Fibroblast of the aortic adventitia (primary cell): ENCODE results near the gene KCNQ2. TPM values are rescaled to one million over a fixed set of nuclear protein-coding genes. Genes with fewer than 3 reads are reported as not detected.

ENCODE experiments used
- DNase-seq: peaks from one replicate; pipeline ENCODE4 v3.0.0-alpha.2; 2010; ENCODE audit warnings: low read depth
- H3K4me3 ChIP-seq: 2 replicates; pipeline ENCODE4 v1.5.1; 2011; ENCODE audit warnings: low read depth, mild to moderate bottlenecking, control low read depth, low read length, moderate library complexity
- total RNA-seq: library from RNA; depleted of rRNA; stranded (reverse); fragments of >200 nt; gene quantifications from 2 replicates; pipeline ENCODE4 v1.2.3, GENCODE V29; 2012; ENCODE audit warnings: low replicate concordance
- TF ChIP-seq, protein P1 (sequence below): IDR thresholded peaks from 2 replicates; pipeline ENCODE4 v1.5.1; 2011; ENCODE audit warnings: mild to moderate bottlenecking, low read length, control low read depth, inconsistent platforms; ENCODE audit not compliant: insufficient read depth

Gene KCNQ2
- total RNA-seq, 1 donor = not detected

DNA sequence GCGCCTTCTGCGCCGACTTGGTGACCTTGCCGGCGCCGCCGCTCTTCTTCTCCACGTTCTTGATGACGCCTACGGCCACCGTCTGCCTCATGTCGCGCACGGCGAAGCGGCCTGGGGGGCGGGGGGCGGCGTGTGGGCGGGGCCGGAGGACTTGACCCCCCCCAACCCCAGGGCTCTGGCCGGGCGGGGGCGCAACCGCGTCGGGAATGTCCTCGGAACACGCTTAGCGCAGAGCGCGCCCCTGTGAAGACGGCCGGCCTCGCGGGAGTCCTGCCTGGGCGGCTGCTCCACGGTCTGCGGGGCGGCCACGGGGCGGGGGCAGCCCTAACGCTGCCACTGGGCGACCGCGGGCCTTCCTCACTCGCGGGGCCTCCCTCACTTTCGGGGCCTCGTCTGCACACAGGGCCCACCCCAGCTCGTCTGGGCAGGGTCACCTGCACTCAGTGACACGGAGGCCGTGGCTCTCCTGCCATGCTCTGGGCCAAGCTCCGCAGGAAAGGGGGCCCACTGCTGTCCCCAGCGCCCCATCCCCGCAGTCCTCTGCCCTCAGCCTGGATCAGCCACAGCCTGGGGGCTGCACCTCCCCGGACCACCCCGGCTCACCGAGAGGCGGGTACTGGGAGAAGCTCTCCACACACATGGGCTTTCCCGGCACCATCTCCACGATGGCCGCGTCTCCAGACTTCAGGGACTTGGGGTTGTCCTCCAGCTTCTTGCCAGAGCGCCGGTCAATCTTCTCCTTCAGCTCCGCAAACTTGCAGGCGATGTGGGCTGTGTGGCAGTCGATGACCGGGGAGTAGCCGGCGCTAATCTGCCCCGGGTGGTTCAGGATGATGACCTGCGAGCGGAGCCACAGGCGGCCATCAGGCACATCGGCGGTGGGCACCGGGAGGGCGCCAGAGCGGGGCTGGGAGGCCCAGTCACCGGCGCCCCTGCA, 16.1 kb upstream of the KCNQ2 start:
- no peak overlapping the region for H3K4me3 ChIP-seq
- TF ChIP-seq, protein P1, sequence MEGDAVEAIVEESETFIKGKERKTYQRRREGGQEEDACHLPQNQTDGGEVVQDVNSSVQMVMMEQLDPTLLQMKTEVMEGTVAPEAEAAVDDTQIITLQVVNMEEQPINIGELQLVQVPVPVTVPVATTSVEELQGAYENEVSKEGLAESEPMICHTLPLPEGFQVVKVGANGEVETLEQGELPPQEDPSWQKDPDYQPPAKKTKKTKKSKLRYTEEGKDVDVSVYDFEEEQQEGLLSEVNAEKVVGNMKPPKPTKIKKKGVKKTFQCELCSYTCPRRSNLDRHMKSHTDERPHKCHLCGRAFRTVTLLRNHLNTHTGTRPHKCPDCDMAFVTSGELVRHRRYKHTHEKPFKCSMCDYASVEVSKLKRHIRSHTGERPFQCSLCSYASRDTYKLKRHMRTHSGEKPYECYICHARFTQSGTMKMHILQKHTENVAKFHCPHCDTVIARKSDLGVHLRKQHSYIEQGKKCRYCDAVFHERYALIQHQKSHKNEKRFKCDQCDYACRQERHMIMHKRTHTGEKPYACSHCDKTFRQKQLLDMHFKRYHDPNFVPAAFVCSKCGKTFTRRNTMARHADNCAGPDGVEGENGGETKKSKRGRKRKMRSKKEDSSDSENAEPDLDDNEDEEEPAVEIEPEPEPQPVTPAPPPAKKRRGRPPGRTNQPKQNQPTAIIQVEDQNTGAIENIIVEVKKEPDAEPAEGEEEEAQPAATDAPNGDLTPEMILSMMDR = no peak
- no peak for DNase-seq

DNA sequence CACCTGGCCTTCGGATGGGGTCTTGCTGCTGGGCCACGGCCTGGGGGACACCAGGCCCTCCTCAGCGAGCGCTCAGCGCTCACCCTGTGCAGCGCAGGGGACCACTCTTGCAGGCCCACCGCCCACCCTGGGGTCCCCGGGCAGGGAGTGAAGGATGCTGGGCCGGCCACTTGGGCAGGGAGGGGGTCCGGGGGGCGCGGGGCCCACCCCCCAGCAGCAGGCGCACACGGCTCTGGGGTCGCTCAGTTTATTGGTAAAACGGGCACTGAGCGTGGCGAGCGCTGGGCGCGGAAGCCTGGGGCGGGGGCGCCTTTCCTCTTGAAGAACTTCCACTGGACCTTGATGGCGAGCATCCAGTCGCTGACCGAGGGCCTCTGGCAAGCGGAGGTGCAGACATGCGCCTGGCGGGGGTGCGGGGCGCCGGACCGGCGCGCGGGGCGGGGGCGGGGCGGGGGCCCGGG, 15.4 kb upstream of the KCNQ2 start:
- no peak overlapping the region for H3K4me3 ChIP-seq
- DNase-seq = no peak
- TF ChIP-seq, protein P1 = no peak

DNA sequence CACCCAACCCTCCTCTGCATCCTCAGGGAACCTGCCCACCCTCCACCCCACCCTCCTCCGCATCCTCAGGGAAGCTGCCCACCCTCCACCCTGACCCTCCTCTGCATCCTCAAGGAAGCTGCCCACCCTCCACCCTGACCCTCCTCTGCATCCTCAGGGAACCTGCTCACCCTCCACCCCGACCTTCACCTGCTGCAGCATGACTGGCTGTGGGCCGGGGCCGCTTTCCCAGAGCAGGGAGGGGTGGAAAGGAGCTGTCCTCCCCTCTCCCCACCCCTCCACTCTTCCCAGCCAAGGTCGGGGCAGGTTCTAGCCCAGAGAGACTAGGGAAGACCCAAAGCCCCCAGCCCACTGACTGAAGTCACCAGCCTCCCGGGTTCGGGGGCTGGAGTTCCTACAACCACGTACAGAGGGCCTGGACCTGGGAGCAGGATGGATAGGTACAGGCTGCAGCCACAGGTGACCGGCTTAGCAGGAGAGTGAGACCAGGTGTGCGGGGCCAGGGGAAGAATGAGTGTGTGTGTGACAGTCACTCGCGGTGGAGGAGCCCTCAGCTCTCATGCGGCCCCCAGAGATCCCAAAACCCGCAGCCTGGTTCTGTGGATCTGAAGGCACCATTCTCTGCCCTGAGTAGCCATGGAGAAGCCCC, 14.8 kb upstream of the KCNQ2 start:
- no peak for DNase-seq
- TF ChIP-seq, protein P1 = no peak
- no peak overlapping the region for H3K4me3 ChIP-seq

DNA sequence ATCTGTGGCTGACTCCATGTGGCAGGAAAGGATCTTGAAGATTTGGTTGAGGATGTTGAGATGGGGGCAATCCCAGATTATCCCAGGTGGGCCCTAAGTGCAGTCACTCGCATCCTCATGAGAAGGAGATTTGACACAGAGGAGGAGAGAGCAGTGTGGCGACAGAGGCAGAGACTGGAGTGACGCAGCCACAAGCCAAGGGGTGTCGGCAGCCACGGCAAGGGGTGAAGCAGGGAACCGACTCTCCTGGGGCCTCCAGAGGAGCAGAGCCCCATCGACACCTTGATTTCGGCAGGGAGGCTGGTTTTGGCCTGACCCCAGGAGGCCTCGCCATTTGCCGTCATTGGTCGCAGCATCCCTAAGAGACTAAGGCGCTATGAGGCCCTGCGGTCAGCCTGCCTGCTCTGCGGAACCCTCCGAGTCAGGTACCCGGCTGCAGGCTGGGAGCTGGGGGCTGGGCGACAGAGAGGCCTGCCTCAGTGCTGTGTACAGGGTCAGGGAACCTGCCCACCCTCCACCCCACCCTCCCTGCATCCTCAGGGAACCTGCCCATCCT, 13.9 kb upstream of the KCNQ2 start:
- DNase-seq = no peak
- TF ChIP-seq, protein P1 = no peak
- no peak overlapping the region for H3K4me3 ChIP-seq

DNA sequence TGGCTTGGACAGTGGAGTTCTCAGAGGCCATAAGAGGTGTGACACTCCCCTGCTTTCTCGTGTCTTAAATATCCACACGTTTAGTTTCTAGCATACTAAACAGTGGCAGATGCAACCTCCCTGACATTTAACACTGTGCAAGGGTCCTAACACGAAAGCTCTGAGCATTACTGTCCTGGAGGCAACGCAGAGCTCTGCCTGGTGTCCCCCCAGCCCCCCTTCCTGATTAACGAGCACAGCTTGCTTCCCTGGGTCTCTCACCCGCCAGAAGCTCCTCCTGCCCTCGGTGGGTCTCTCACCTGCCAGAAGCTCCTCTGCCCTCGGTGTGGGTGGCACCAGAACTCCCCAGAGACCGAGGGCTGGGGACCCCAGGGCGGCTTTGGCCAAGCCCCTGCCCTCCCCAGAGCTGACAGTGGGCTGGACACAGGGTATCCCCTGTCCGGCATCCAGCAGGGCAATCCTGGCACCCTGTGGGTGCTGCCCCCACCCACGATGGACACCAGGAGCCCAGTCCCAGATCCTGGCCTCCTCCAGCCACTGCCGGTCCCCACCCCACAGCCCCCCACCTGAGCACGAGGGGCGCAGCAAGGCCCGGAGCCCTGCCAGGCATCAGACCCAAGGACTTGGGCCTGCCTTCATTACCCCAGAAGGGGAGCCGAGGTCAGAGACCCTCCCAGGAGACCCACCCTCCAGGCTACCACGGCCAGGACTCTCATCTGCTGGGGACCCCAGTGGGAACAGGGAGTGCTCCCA, 12.4 kb upstream of the KCNQ2 start:
- H3K4me3 ChIP-seq = no peak overlapping the region
- TF ChIP-seq, protein P1 = no peak

DNA sequence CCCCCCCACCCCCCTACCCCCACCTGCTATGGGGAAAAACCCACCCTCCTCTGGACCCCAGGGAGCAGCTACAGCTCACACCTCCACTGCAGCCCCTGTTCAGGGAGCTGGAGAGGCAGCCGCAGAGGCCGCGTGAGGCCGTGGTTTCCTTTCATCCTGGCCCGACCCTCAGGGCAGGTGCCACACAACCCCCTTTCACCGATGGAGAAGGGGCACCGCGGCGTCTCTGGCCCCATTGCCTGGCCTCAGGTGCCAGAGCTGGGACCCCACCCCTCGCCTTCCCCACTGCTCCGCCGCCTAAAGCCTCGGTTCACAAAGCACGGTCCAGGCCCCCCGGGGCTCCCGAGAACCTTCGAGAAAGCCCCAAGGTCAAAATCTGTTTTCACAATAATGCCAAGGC, 11.8 kb upstream of the KCNQ2 start:
- no peak overlapping the region for H3K4me3 ChIP-seq
- no peak for DNase-seq
- TF ChIP-seq, protein P1 = no peak

More for the DNA sequence above, 12.4 kb upstream of the KCNQ2 start:
- DNase-seq = no peak
